COR-L47 (cell line): Measurements from ENCODE around the gene WDR27.

Experiments used
- DNase-seq: peaks from one replicate; lab custom pipeline; 2025; lab: John Stamatoyannopoulos, UW

Gene WDR27

GRCh38 chr6:169709293-169709692 is 7.5 kb upstream of the WDR27 start:
- DNase-seq, result no peak

DNA sequence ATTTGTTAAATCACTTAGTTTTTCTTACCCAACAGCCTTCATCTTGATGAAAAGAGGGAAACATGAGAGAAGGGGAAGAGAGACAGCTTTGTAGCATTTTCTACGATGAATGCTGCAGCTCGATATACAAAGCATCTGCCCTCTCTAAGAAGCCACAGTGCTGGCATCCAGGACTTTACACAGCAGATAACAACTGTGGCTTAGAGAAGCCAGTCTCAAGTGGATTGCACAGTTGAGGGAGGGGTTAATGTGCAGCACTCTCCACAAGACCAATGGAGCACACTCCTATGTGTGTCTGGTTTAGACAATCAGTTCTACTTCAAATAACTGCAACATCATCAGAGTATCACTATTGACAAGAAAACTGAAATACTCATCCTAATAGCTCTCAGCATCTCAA is 5.9 kb upstream of the WDR27 start:
- DNase-seq, result no peak

- DNase-seq, result no peak
These were observed 1.0 kb upstream of the WDR27 start for GRCh38 chr6:169702840-169703246.

- no peak for DNase-seq
These were observed 397 bp downstream of the WDR27 start for GRCh38 chr6:169701311-169701953.

GRCh38 chr6:169700296-169700695 is 1.5 kb downstream of the WDR27 start:
- no peak for DNase-seq

DNA sequence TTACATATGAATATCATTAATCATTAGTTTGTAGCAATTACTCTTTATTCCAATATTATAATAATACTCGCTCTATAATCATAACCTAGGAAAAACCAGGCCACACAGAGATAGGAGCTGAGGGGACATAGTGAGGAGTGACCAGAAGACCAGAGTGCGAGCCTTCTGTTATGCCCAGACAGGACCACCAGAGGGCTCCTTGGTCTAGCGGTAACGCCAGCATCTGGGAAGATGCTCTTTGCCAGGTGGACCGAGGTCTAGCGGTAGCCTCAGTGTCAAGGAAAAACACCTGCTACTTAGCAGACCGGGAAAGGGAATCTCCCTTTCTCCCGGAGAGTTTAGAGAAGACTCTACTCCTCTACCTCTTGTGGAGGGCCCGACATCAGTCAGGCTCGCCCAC is 4.7 kb downstream of the WDR27 start:
- peak; percentile 3 for DNase-seq

DNA sequence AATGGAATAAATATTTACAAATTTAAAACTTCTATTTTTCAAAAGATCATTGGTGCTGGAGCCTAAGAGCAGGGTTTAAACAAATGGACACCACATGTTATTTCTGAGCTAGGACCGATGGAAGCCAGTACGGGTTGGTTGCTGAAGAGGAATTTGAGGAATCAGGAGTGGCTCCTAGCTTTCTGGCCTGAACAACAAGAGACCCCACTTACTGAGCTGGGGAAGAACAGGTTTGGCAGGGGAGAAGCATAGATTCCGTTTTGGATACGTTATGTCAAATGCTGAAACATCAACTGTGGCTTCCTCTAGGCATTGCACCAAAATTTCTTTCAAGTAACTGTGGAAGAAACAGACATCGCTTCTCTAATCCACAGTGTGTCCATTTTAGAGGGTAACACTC is 6.7 kb downstream of the WDR27 start:
- DNase-seq, result no peak

GRCh38 chr6:169692516-169692915 is 9.3 kb downstream of the WDR27 start:
- no peak for DNase-seq

- DNase-seq, result no peak
These were observed 10.6 kb downstream of the WDR27 start for GRCh38 chr6:169691260-169691659.

DNA sequence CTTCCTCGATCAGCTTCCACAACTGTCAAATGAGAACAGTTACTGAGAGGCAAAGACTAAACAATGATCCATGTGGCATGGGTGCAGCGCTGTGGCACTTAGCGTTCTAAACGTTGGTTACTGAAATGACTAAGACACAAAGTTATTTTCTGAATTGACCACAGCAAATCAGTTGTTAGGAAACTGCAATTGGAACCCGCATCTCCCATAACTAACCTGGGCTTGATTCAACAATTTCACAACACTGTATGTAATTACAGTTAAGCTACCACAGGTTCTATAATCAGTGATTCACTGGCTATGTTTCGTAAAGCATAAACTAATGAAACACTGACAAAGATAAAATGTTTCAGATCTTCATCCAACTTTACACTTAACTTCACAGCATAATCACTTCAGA is 12.5 kb downstream of the WDR27 start:
- no peak for DNase-seq

GRCh38 chr6:169685860-169686259 is 16.0 kb downstream of the WDR27 start:
- DNase-seq, result no peak

- no peak for DNase-seq
These were observed 17.8 kb downstream of the WDR27 start for GRCh38 chr6:169684056-169684455.

GRCh38 chr6:169678342-169678741 is 23.5 kb downstream of the WDR27 start:
- DNase-seq, result no peak

DNA sequence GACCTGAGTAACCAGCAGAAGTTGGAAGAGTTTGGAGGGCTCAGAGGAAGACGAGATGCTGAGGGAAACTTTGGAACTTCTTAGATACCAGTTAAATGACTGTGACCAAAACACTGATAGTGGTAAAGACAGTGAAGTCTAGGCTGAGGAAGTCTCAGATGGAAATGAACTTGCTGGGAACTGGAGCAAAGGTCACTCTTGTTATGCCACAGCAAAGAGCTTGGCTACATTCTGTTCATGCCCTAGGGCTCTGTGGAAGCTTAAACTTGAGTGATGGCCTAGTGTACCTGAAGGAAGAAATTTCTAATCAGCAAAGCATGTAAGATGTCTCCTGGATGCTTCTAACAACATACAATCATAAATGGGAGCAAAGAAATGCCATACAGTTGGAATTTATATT is 24.7 kb downstream of the WDR27 start:
- DNase-seq, result no peak

- no peak for DNase-seq
These were observed 26.8 kb downstream of the WDR27 start for GRCh38 chr6:169675011-169675410.

GRCh38 chr6:169671563-169671962 is 30.3 kb downstream of the WDR27 start:
- no peak for DNase-seq

- no peak for DNase-seq
These were observed 31.9 kb downstream of the WDR27 start for GRCh38 chr6:169669889-169670288.

- no peak for DNase-seq
These were observed 32.7 kb downstream of the WDR27 start for GRCh38 chr6:169669147-169669546.

DNA sequence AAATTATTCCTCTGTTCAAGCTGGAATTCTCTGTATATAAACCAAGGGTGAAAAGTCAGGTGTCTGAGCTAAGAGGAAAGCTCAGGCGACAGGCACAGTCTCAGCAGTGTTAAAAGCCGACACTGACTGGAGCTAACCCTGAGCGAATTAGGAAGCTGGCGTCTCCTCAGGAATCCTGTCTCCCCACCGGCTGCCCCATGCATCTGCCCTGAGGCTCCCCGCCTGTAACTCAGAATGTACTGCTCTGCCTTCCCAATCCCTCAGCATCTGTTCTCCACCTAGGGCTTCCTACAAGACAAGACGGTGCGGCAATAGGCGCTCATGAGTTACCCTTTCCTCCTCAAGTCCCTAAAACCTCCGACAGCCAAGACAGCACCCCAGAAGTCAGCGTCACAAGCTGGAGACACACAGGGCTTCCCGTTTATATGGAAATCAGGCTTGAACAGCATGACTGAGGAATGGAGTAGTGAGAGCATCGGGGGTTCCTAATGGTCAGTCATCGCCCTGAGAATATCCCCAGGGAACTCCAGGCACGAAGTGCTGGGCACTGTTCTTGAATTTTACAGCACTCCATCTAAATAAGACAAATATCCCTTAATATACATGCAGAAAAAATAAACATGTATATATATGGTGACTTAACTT is 33.5 kb downstream of the WDR27 start:
- no peak for DNase-seq

DNA sequence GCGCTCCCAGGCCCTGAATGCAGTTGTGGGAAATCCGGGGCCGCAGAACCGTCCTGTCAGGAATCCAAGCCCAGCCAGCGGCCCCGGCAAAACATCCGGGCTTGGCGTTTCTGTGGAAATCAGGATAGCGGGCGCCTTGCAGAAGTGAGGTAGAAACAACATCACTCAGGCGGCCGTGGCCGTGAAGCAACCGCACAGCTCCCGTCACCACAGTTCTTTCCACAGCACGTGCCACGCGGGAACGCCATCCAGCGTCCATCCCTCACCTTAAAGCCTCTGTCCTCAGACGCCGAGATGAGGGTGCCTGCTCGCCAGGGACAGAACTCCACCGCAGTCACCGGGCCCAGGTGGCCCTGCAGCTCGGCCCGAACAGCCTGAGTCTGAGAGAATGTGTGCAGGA is 34.1 kb downstream of the WDR27 start:
- no peak for DNase-seq

DNA sequence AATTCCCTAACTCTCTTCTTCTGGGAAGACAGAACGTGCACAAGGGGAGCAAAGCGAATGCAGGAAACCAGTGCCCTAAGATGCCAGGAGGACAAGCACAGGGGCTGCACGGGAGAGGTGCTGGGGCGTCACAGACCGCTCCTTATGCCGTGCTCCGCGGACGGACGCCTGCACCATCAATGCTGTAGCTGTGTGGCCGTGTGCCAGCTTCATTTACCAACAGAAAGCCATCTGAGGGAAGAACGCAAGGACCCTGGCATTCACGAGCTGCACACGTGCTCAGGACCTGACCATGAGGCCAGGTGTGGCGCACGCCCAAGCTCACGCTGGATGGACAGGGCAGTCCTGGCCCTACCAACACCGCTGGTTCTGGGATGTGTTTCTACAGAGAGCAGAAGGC is 35.4 kb downstream of the WDR27 start:
- DNase-seq, result no peak

DNA sequence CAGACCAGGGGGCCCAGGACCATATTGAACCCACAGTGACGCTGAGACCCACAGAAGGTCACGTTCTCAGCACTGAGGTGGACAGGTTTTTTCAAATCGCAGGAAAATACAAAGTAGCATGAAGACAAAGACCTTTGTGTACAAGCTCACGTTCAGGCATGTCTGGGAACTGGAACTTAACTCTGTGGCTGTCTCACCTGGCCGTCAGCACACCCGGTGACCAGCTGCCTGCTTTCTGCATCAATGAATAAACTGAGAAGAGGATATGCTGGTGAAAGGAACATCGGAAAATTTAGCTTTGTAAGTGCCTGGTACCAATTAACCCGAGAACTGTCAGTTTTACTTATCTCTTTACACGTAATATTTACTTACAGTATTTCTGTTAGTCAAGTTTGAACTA is 36.5 kb downstream of the WDR27 start:
- DNase-seq, result peak; percentile 29

DNA sequence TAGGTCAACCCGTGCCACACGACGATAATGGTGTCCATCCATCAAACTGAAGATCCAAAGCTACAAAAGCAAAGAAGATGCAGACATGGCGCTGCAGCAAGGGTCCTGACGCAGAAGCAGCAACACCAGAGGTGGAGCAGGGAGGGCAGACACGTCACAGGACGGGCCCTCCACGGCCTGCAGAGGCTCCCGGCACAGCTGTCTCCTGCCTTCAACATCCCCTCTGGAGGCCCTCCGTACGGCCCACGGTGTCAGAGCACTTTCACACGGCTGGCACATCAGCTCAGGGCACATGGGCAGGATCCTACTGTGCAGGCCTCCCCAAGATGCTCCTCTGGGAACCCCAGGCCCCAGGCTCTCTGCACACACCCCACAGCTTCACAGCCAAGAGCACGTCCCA is 37.6 kb downstream of the WDR27 start:
- DNase-seq, result no peak

- DNase-seq, result no peak
These were observed 38.4 kb downstream of the WDR27 start for GRCh38 chr6:169663468-169663867.
